Measurements from ENCODE around the gene CDC25A. TPM values are rescaled to one million over a fixed set of nuclear protein-coding genes. Genes with fewer than 3 reads are reported as not detected.

The CDC25A gene
- 1.9 TPM for polyA plus RNA-seq (2012; ENCODE audit: insufficient read depth, insufficient read length, low read depth)

GRCh38 chr3:48188266-48189201 lies at the start of gene CDC25A:
Gene CDC25A (minus strand): TSS chr3:48188417. CDS start chr3:48187947, 470 bp downstream.
- no peak for TF ChIP-seq CTCF (IDR thresholded peaks at IDR 0.05; ENCODE audit: low read depth, low read length)
- peak within 1 kb of the TSS; percentile 77 for H3K4me3 ChIP-seq (ENCODE audit: low read depth, low read length)
- no peaks in the 10 kb centered on the region for H3K4me1 ChIP-seq
- no peaks in the 10 kb centered on the region for H3K9me3 ChIP-seq
- H3K27me3 ChIP-seq, result no peaks in the 10 kb centered on the region
- H3K36me3 ChIP-seq, result peaks cover 16% of the 10 kb centered on the region
- peak; percentile 94 for DNase-seq

- H3K36me3 ChIP-seq, result no peaks in the 10 kb centered on the region
- H3K27me3 ChIP-seq, result no peaks in the 10 kb centered on the region
- H3K4me1 ChIP-seq, result peaks cover 6% of the 10 kb centered on the region
- H3K9me3 ChIP-seq, result no peaks in the 10 kb centered on the region
- DNase-seq, result no peak
- TF ChIP-seq CTCF (IDR thresholded peaks at IDR 0.05; ENCODE audit: low read depth, low read length), result no peak
- H3K4me3 ChIP-seq (ENCODE audit: low read depth, low read length), result no peak overlapping the region
These were observed 48.3 kb upstream of the CDC25A start for GRCh38 chr3:48236531-48236930.

- no peak overlapping the region for H3K4me3 ChIP-seq (ENCODE audit: low read depth, low read length)
- no peak for TF ChIP-seq CTCF (IDR thresholded peaks at IDR 0.05; ENCODE audit: low read depth, low read length)
- DNase-seq, result no peak
- H3K36me3 ChIP-seq, result no peaks in the 10 kb centered on the region
- H3K27me3 ChIP-seq, result no peaks in the 10 kb centered on the region
- no peaks in the 10 kb centered on the region for H3K4me1 ChIP-seq
- no peaks in the 10 kb centered on the region for H3K9me3 ChIP-seq
These were observed 45.3 kb upstream of the CDC25A start for GRCh38 chr3:48233542-48233941.

GRCh38 chr3:48232734-48233133 lies 44.5 kb upstream of the CDC25A start:
- peak overlapping the region; percentile 52 for H3K4me3 ChIP-seq (ENCODE audit: low read depth, low read length)
- peak; percentile 74 for TF ChIP-seq CTCF (IDR thresholded peaks at IDR 0.05; ENCODE audit: low read depth, low read length)
- H3K27me3 ChIP-seq, result no peaks in the 10 kb centered on the region
- peak; percentile 76 for DNase-seq
- no peaks in the 10 kb centered on the region for H3K36me3 ChIP-seq
- H3K4me1 ChIP-seq, result no peaks in the 10 kb centered on the region
- no peaks in the 10 kb centered on the region for H3K9me3 ChIP-seq

- Histone ChIP-seq H3K4me3 (ENCODE audit: low read depth, low read length) (no peak overlapping the region), H3K36me3 (no peaks in the 10 kb centered on the region), H3K27me3 (no peaks in the 10 kb centered on the region), H3K4me1 (no peaks in the 10 kb centered on the region), H3K9me3 (no peaks in the 10 kb centered on the region)
- DNase-seq, result no peak
- no peak for TF ChIP-seq CTCF (IDR thresholded peaks at IDR 0.05; ENCODE audit: low read depth, low read length)
These were observed 44.0 kb upstream of the CDC25A start for GRCh38 chr3:48232232-48232631.

GRCh38 chr3:48226939-48227338 lies 38.7 kb upstream of the CDC25A start:
- no peaks in the 10 kb centered on the region for H3K9me3 ChIP-seq
- H3K4me1 ChIP-seq, result no peaks in the 10 kb centered on the region; the same call in 1 of the 2 replicates
- no peaks in the 10 kb centered on the region for H3K27me3 ChIP-seq
- H3K36me3 ChIP-seq, result no peaks in the 10 kb centered on the region
- H3K4me3 ChIP-seq (ENCODE audit: low read depth, low read length), result no peak overlapping the region
- no peak for TF ChIP-seq CTCF (IDR thresholded peaks at IDR 0.05; ENCODE audit: low read depth, low read length)
- DNase-seq, result no peak

All from BE2C (cell line).